Measurements from ENCODE around the gene LRFN2.

LRFN2 gene

GRCh38 chr6:40510442-40510841 is 76.7 kb downstream of the LRFN2 start:
- no peak for DNase-seq

GRCh38 chr6:40509716-40510260 is 77.4 kb downstream of the LRFN2 start:
- no peak for DNase-seq

- DNase-seq: peak in 1 of 5 donors; percentile 13
Measured at GRCh38 chr6:40509086-40509485, 78.1 kb downstream of the LRFN2 start.

GRCh38 chr6:40506954-40507353 is 80.2 kb downstream of the LRFN2 start:
- no peak for DNase-seq

- DNase-seq: no peak
Measured at GRCh38 chr6:40505191-40505810, 81.9 kb downstream of the LRFN2 start.

GRCh38 chr6:40504274-40504673 is 82.9 kb downstream of the LRFN2 start:
- DNase-seq: no peak

GRCh38 chr6:40500227-40500626 is 86.9 kb downstream of the LRFN2 start:
- no peak for DNase-seq

- no peak for DNase-seq
Measured at GRCh38 chr6:40499215-40499614, 87.9 kb downstream of the LRFN2 start.

- no peak for DNase-seq
Measured at GRCh38 chr6:40498148-40498547, 89.0 kb downstream of the LRFN2 start.

GRCh38 chr6:40492187-40492586 is 95.0 kb downstream of the LRFN2 start:
- DNase-seq: no peak

GRCh38 chr6:40490508-40490907 is 96.7 kb downstream of the LRFN2 start:
- DNase-seq: no peak

GRCh38 chr6:40489798-40490197 is 97.4 kb downstream of the LRFN2 start:
- no peak for DNase-seq

- DNase-seq: no peak
Measured at GRCh38 chr6:40486576-40486975, 100.6 kb downstream of the LRFN2 start.

GRCh38 chr6:40485795-40486194 is 101.4 kb downstream of the LRFN2 start:
- DNase-seq: no peak

GRCh38 chr6:40485300-40485699 is 101.9 kb downstream of the LRFN2 start:
- DNase-seq: no peak

- no peak for DNase-seq
Measured at GRCh38 chr6:40484066-40484465, 103.1 kb downstream of the LRFN2 start.

GRCh38 chr6:40482532-40482931 is 104.6 kb downstream of the LRFN2 start:
- DNase-seq: no peak

- DNase-seq: no peak
Measured at GRCh38 chr6:40480678-40481077, 106.5 kb downstream of the LRFN2 start.

GRCh38 chr6:40479706-40480105 is 107.5 kb downstream of the LRFN2 start:
- no peak for DNase-seq

GRCh38 chr6:40477246-40478126 is 109.7 kb downstream of the LRFN2 start:
- peak in 2 of 5 donors; percentile 8 to 47 for DNase-seq

- no peak for DNase-seq
Measured at GRCh38 chr6:40476673-40477072, 110.5 kb downstream of the LRFN2 start.

GRCh38 chr6:40474937-40475336 is 112.2 kb downstream of the LRFN2 start:
- DNase-seq: no peak

GRCh38 chr6:40473026-40473425 is 114.1 kb downstream of the LRFN2 start:
- no peak for DNase-seq

- no peak for DNase-seq
Measured at GRCh38 chr6:40472353-40472752, 114.8 kb downstream of the LRFN2 start.
